ACC112 (cell line): ENCODE measurements around the gene TRPC6.

Experiments
- H2AFZ ChIP-seq: fragments of 200-600 bp; sonication (generic); one replicate; pipeline ENCODE4 v1.6.0; 2017; ENCODE audit warnings: antibody characterized with exemption, low read length; ENCODE audit not compliant: unreplicated experiment
- H3K27ac ChIP-seq: fragments of 200-600 bp; sonication (generic); 2 replicates; pipeline ENCODE4 v1.5.1; 2014; ENCODE audit warnings: low read depth, mild to moderate bottlenecking, antibody characterized with exemption, low read length, moderate library complexity
- H3K27me3 ChIP-seq: fragments of 200-600 bp; sonication (generic); 2 replicates; pipeline ENCODE4 v1.6.1; 2014; ENCODE audit warnings: mild to moderate bottlenecking, antibody characterized with exemption, low read length, moderate library complexity, mixed read lengths; ENCODE audit not compliant: insufficient read depth
- H3K36me3 ChIP-seq: fragments of 200-600 bp; sonication (generic); 2 replicates; pipeline ENCODE4 v1.6.1; 2016; ENCODE audit warnings: mild to moderate bottlenecking, antibody characterized with exemption, low read length, moderate library complexity, mixed read lengths; ENCODE audit not compliant: insufficient read depth
- H3K4me1 ChIP-seq: fragments of 200-600 bp; sonication (generic); one replicate; pipeline ENCODE4 v1.6.1; 2016; ENCODE audit warnings: low read length, mixed read lengths; ENCODE audit not compliant: insufficient read depth, unreplicated experiment, control insufficient read depth
- H3K4me3 ChIP-seq: fragments of 200-600 bp; sonication (generic); 2 replicates; pipeline ENCODE4 v1.5.1; 2014; ENCODE audit warnings: mild to moderate bottlenecking, low read depth, low read length
- H3K79me2 ChIP-seq: fragments of 200-600 bp; sonication (generic); one replicate; pipeline ENCODE4 v1.6.0; 2016; ENCODE audit warnings: low read length; ENCODE audit not compliant: control insufficient read depth, unreplicated experiment, insufficient read depth

Gene TRPC6

GRCh38 chr11:101407324-101407723 lies 176.5 kb downstream of the TRPC6 start:
- H3K79me2 ChIP-seq, result no peaks in the 10 kb centered on the region
- H3K4me3 ChIP-seq, result no peak overlapping the region
- H2AFZ ChIP-seq, result no peak overlapping the region
- H3K27ac ChIP-seq, result no peak overlapping the region
- no peaks in the 10 kb centered on the region for H3K4me1 ChIP-seq
- H3K36me3 ChIP-seq, result no peaks in the 10 kb centered on the region
- peaks cover 45% of the 10 kb centered on the region for H3K27me3 ChIP-seq
